ENCODE results near the gene DAB2.

DAB2 gene

GRCh38 chr5:39446231-39446630 is 21.5 kb upstream of the DAB2 start:
- ChIA-PET POLR2A (interaction anchor here (2.1 kb wide), 1 partner anchor 22 kb away, joined by 14 read pairs; the partner anchor contains the start of gene DAB2), CTCF (interaction anchor here (0.6 to 2.5 kb wide), 4 partner anchors 21 to 102 kb away, joined by 3 to 13 read pairs (median 4); no protein-coding TSS in a partner anchor)
- DNase-seq (ENCODE audit: low read depth, low spot score): no peak
- no peak overlapping the region for H3K4me3 ChIP-seq (ENCODE audit: low read depth, low read length)
- TF ChIP-seq CTCF (IDR thresholded peaks at IDR 0.05; ENCODE audit: insufficient read depth, low read length, missing control alignments): no peak

GRCh38 chr5:39443911-39444310 is 19.1 kb upstream of the DAB2 start:
- CTCF ChIA-PET: interaction anchor here (0.9 kb wide), 1 partner anchor 19 kb away, joined by 3 read pairs; the partner anchor contains the start of gene DAB2
- no peak for TF ChIP-seq CTCF (IDR thresholded peaks at IDR 0.05; ENCODE audit: insufficient read depth, low read length, missing control alignments)
- no peak overlapping the region for H3K4me3 ChIP-seq (ENCODE audit: low read depth, low read length)
- no peak for DNase-seq (ENCODE audit: low read depth, low spot score)
- POLR2A ChIA-PET: no interaction called here

- ChIA-PET CTCF (interaction anchor here (1.2 to 1.4 kb wide), 3 partner anchors 10 to 18 kb away, joined by 3 to 5 read pairs (median 4); partner anchors contain the start of gene DAB2), POLR2A (no interaction called here)
- no peak overlapping the region for H3K4me3 ChIP-seq (ENCODE audit: low read depth, low read length)
Observed at GRCh38 chr5:39442991-39443390, 18.2 kb upstream of the DAB2 start.

GRCh38 chr5:39441838-39442237 is 17.1 kb upstream of the DAB2 start:
- ChIA-PET CTCF (interaction anchor here (1.1 to 1.4 kb wide), 4 partner anchors 11 to 17 kb away, joined by 3 to 5 read pairs (median 4); partner anchors contain the start of gene DAB2), POLR2A (interaction anchor here (1.0 to 1.4 kb wide), 3 partner anchors 14 to 18 kb away, joined by 3 to 6 read pairs (median 3); partner anchors contain the start of gene DAB2)
- no peak for DNase-seq (ENCODE audit: low read depth, low spot score)
- no peak for TF ChIP-seq CTCF (IDR thresholded peaks at IDR 0.05; ENCODE audit: insufficient read depth, low read length, missing control alignments)
- H3K4me3 ChIP-seq (ENCODE audit: low read depth, low read length): no peak overlapping the region

More at GRCh38 chr5:39442991-39443390, 18.2 kb upstream of the DAB2 start:
- DNase-seq (ENCODE audit: low read depth, low spot score): no peak
- TF ChIP-seq CTCF (IDR thresholded peaks at IDR 0.05; ENCODE audit: insufficient read depth, low read length, missing control alignments): no peak

GRCh38 chr5:39440958-39441624 is 16.3 kb upstream of the DAB2 start:
- ChIA-PET CTCF (interaction anchor here (1.1 kb wide), 1 partner anchor 15 kb away, joined by 3 read pairs; no protein-coding TSS in a partner anchor), POLR2A (interaction anchor here (1.0 to 1.4 kb wide), 3 partner anchors 14 to 17 kb away, joined by 3 to 6 read pairs (median 3); partner anchors contain the start of gene DAB2)
- H3K4me3 ChIP-seq (ENCODE audit: low read depth, low read length): no peak overlapping the region
- TF ChIP-seq CTCF (IDR thresholded peaks at IDR 0.05; ENCODE audit: insufficient read depth, low read length, missing control alignments): no peak
- DNase-seq (ENCODE audit: low read depth, low spot score): no peak

Data from AG04449 (cell line).